Brain microvascular endothelial cell (primary cell): ENCODE results near the gene KRTAP15-1.

Experiments used
- DNase-seq: peaks from one replicate; pipeline ENCODE4 v3.0.0-alpha.2; 2020
- H3K27ac ChIP-seq: fragments of 250-450 bp; sonication (Bioruptor Pico); 2 replicates; pipeline ENCODE4 v1.5.1; 2020; ENCODE audit warnings: mild to moderate bottlenecking, moderate library complexity
- H3K27me3 ChIP-seq: fragments of 250-450 bp; sonication (Bioruptor Pico); replicated peaks from 2 replicates; pipeline ENCODE4 v1.5.1; 2020; ENCODE audit warnings: mild to moderate bottlenecking
- H3K36me3 ChIP-seq: fragments of 250-450 bp; sonication (Bioruptor Pico); replicated peaks from 2 replicates; pipeline ENCODE4 v1.5.1; 2020; ENCODE audit warnings: mild to moderate bottlenecking
- H3K4me3 ChIP-seq: 2 replicates; pipeline ENCODE4 v1.5.1; 2011; ENCODE audit warnings: low read depth, mild to moderate bottlenecking, control low read depth, low read length, moderate library complexity
- CTCF ChIP-seq: IDR thresholded peaks from 2 replicates; pipeline ENCODE4 v1.5.1; 2011; ENCODE audit warnings: low read depth, mild to moderate bottlenecking, moderate library complexity, low read length, control low read depth, inconsistent platforms; ENCODE audit errors: missing control alignments
- in situ Hi-C: cut with HindIII; loops from 2 replicates; pipeline ENCODE4 v1.10.0; 2017; ENCODE audit warnings: low sequenced_read_pairs, low pct_ligation_motif_present

The KRTAP15-1 gene

GRCh38 chr21:30478004-30478403, 37.9 kb downstream of the KRTAP15-1 start:
- no peak overlapping the region for H3K4me3 ChIP-seq
- no peak for TF ChIP-seq CTCF
- in situ Hi-C loops: no loop called here
- no peak overlapping the region for H3K27ac ChIP-seq
- DNase-seq: no peak
- no peaks in the 10 kb centered on the region for H3K36me3 ChIP-seq
- no peaks in the 10 kb centered on the region for H3K27me3 ChIP-seq

- no peak overlapping the region for H3K4me3 ChIP-seq
- no peak overlapping the region for H3K27ac ChIP-seq
- in situ Hi-C loops: no loop called here
- H3K27me3 ChIP-seq: no peaks in the 10 kb centered on the region
- TF ChIP-seq CTCF: no peak
- no peaks in the 10 kb centered on the region for H3K36me3 ChIP-seq
- no peak for DNase-seq
Observed at GRCh38 chr21:30479259-30479658, 39.2 kb downstream of the KRTAP15-1 start.

- DNase-seq: no peak
- H3K27ac ChIP-seq: no peak within 1 kb of the TSS
- H3K27me3 ChIP-seq: no peaks in the 10 kb centered on the region
- no peak for TF ChIP-seq CTCF
- H3K4me3 ChIP-seq: no peak within 1 kb of the TSS
- in situ Hi-C loops: no loop called here
- no peaks in the 10 kb centered on the region for H3K36me3 ChIP-seq
Observed at GRCh38 chr21:30480145-30480544, 40.1 kb downstream of the KRTAP15-1 start, which contains the start of gene KRTAP19-1. TSS of gene KRTAP19-1 (minus strand) at chr21:30480367. CDS start at chr21:30480317, 50 bp downstream.

GRCh38 chr21:30482130-30482529, 42.1 kb downstream of the KRTAP15-1 start:
- DNase-seq: no peak
- in situ Hi-C loops: no loop called here
- no peak overlapping the region for H3K27ac ChIP-seq
- TF ChIP-seq CTCF: no peak
- no peaks in the 10 kb centered on the region for H3K27me3 ChIP-seq
- H3K36me3 ChIP-seq: no peaks in the 10 kb centered on the region
- H3K4me3 ChIP-seq: no peak overlapping the region

- Histone ChIP-seq H3K4me3 (no peak overlapping the region), H3K27ac (no peak overlapping the region), H3K36me3 (no peaks in the 10 kb centered on the region), H3K27me3 (no peaks in the 10 kb centered on the region)
- TF ChIP-seq CTCF: no peak
- in situ Hi-C loops: no loop called here
- no peak for DNase-seq
Observed at GRCh38 chr21:30486180-30486579, 46.1 kb downstream of the KRTAP15-1 start.

GRCh38 chr21:30487336-30487735, 47.3 kb downstream of the KRTAP15-1 start, which contains the start of gene KRTAP19-2:
TSS of gene KRTAP19-2 (minus strand) at chr21:30487436. CDS start at chr21:30487348, 88 bp downstream.
- Histone ChIP-seq H3K27ac (no peak within 1 kb of the TSS), H3K4me3 (no peak within 1 kb of the TSS), H3K27me3 (no peaks in the 10 kb centered on the region), H3K36me3 (no peaks in the 10 kb centered on the region)
- no peak for TF ChIP-seq CTCF
- in situ Hi-C loops: no loop called here
- DNase-seq: no peak
